Measurements from ENCODE around the gene ZNF526. TPM values are rescaled to one million over a fixed set of nuclear protein-coding genes. Genes with fewer than 3 reads are reported as not detected.
A peak's percentile ranks its signal among the peaks of the same experiment; 100 is the strongest.

Gene ZNF526
- total RNA-seq, 1 donor from 2014 or later, result 11.1 TPM

- FAIRE-seq (no peak), DNase-seq (ENCODE audit: low read depth) (no peak)
- Histone ChIP-seq H3K36me3 (ENCODE audit: control insufficient read depth, insufficient read depth, low read length) (peaks cover 15% of the 10 kb centered on the region), H3K4me3 (ENCODE audit: low read depth, low read length) (no peak overlapping the region), H3K27me3 (ENCODE audit: control insufficient read depth, insufficient read depth, low read length) (no peaks in the 10 kb centered on the region)
- no peak for TF ChIP-seq CTCF (IDR thresholded peaks at IDR 0.05; ENCODE audit: insufficient read depth, low read length, severe bottlenecking)
Measured at GRCh38 chr19:42197375-42197817, 22.7 kb upstream of the ZNF526 start.

- H3K36me3 ChIP-seq (ENCODE audit: control insufficient read depth, insufficient read depth, low read length), result peaks cover 22% of the 10 kb centered on the region
- FAIRE-seq (no peak), DNase-seq (ENCODE audit: low read depth) (no peak)
- H3K27me3 ChIP-seq (ENCODE audit: control insufficient read depth, insufficient read depth, low read length), result no peaks in the 10 kb centered on the region
- H3K4me3 ChIP-seq (ENCODE audit: low read depth, low read length), result no peak overlapping the region
- TF ChIP-seq CTCF (IDR thresholded peaks at IDR 0.05; ENCODE audit: insufficient read depth, low read length, severe bottlenecking), result no peak
Measured at GRCh38 chr19:42198676-42199439, 21.3 kb upstream of the ZNF526 start.

GRCh38 chr19:42199440-42200115 lies 20.5 kb upstream of the ZNF526 start:
- no peak for FAIRE-seq
- no peak overlapping the region for H3K4me3 ChIP-seq (ENCODE audit: low read depth, low read length)
- no peaks in the 10 kb centered on the region for H3K27me3 ChIP-seq (ENCODE audit: control insufficient read depth, insufficient read depth, low read length)
- TF ChIP-seq CTCF (IDR thresholded peaks at IDR 0.05; ENCODE audit: insufficient read depth, low read length, severe bottlenecking), result peak; percentile 40
- peak; percentile 81 for DNase-seq (ENCODE audit: low read depth)
- H3K36me3 ChIP-seq (ENCODE audit: control insufficient read depth, insufficient read depth, low read length), result peaks cover 23% of the 10 kb centered on the region

GRCh38 chr19:42200116-42200715 lies 19.9 kb upstream of the ZNF526 start:
- peaks cover 23% of the 10 kb centered on the region for H3K36me3 ChIP-seq (ENCODE audit: control insufficient read depth, insufficient read depth, low read length)
- FAIRE-seq, result peak; percentile 76
- H3K27me3 ChIP-seq (ENCODE audit: control insufficient read depth, insufficient read depth, low read length), result no peaks in the 10 kb centered on the region
- no peak overlapping the region for H3K4me3 ChIP-seq (ENCODE audit: low read depth, low read length)
- no peak for DNase-seq (ENCODE audit: low read depth)
- no peak for TF ChIP-seq CTCF (IDR thresholded peaks at IDR 0.05; ENCODE audit: insufficient read depth, low read length, severe bottlenecking)

- no peak for TF ChIP-seq CTCF (IDR thresholded peaks at IDR 0.05; ENCODE audit: insufficient read depth, low read length, severe bottlenecking)
- no peaks in the 10 kb centered on the region for H3K27me3 ChIP-seq (ENCODE audit: control insufficient read depth, insufficient read depth, low read length)
- H3K36me3 ChIP-seq (ENCODE audit: control insufficient read depth, insufficient read depth, low read length), result peaks cover 24% of the 10 kb centered on the region
- FAIRE-seq (peak; percentile 52), DNase-seq (ENCODE audit: low read depth) (no peak)
- H3K4me3 ChIP-seq (ENCODE audit: low read depth, low read length), result no peak overlapping the region
Measured at GRCh38 chr19:42201489-42202289, 18.4 kb upstream of the ZNF526 start.
